Activated naive CD4-positive, alpha-beta T cell treated with anti-CD3 and anti-CD28 coated beads, Interleukin-2, amount 50 U/mL, for 24 hours (primary cell): ENCODE measurements around the gene ULBP3.
"Not testable (repeated sequence)": the region's sequence is repeated elsewhere in the genome, so short reads cannot be mapped to it uniquely, and the experiment has no call there.

ENCODE experiments used
- H3K27ac Mint-ChIP-seq: one replicate; pipeline ENCODE4 v1.8.0; 2021; ENCODE audit warnings: mild to moderate bottlenecking, mixed read lengths
- H3K27me3 Mint-ChIP-seq: one replicate; pipeline ENCODE4 v1.8.0; 2021; ENCODE audit warnings: mixed read lengths
- H3K36me3 Mint-ChIP-seq: one replicate; pipeline ENCODE4 v1.8.0; 2021; ENCODE audit warnings: mixed read lengths
- H3K4me1 Mint-ChIP-seq: one replicate; pipeline ENCODE4 v1.8.0; 2021; ENCODE audit warnings: mixed read lengths
- H3K4me3 Mint-ChIP-seq: one replicate; pipeline ENCODE4 v1.8.0; 2021; ENCODE audit warnings: mild to moderate bottlenecking, mixed read lengths
- H3K9me3 Mint-ChIP-seq: one replicate; pipeline ENCODE4 v1.8.0; 2021; ENCODE audit warnings: mixed read lengths

The ULBP3 gene

DNA sequence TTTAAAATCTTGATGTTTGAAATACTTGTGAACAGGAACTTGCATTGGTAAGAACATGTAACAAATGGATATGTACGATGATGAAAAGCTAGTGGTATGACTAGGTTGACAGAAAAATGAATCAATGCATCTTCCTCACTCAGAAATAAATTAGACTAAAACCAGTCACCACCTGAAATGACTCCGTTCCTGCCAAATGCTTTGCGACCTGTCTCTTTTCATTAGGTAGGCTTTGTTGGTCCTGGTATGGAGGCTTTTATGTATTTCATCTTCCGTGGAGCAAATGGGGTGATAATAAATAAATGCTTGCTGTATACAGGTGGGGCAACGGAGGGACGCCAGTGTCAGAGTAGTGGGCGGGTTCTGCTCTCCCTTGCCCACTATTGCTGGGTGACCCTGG, 17.1 kb upstream of the ULBP3 start:
- H3K27ac Mint-ChIP-seq, result no peak overlapping the region
- no peaks in the 10 kb centered on the region for H3K36me3 Mint-ChIP-seq
- no peak overlapping the region for H3K4me3 Mint-ChIP-seq
- no peaks in the 10 kb centered on the region for H3K4me1 Mint-ChIP-seq
- no peaks in the 10 kb centered on the region for H3K9me3 Mint-ChIP-seq
- peaks cover 6% of the 10 kb centered on the region for H3K27me3 Mint-ChIP-seq

DNA sequence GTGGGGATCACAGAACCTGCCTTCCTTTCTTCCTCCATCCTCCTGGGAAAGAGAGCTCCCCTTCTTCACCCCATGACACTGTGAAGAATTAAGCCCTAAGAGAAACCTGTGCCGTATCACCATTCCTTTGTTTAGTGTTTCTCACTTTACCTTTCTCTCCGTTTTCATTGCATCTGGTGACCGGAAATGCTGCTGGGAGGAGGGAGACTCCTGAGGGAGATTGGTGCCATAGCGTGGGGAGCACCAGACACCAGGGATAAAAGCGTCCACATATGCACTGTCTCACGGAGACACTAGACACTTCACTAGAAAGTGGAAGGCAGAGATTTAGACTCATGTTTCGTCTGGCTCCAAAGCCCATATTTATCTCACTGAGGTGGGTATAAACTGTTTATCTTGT, 15.5 kb upstream of the ULBP3 start:
- Mint-ChIP-seq H3K9me3 (no peaks in the 10 kb centered on the region), H3K4me3 (no peak overlapping the region), H3K4me1 (peaks cover 12% of the 10 kb centered on the region), H3K36me3 (no peaks in the 10 kb centered on the region), H3K27ac (no peak overlapping the region), H3K27me3 (peaks cover 6% of the 10 kb centered on the region)

DNA sequence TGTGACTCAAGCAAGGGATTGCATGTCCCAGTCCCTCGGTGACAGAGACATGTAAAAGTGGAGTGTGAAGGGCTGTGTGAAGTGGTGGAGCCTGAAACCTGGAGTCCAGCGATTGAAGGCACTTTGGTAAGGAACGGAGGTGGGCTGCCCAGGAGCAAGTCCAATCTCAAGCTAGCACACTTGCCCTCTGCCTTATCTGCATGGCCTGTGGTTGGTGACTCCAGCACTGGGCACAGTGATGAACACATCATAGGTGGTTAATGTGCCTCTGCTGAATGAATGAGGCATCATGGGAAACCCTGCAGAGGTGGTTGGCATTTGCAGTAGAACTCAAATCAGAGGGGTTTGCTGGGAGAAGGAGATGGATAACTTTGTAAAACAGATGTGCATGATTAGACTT, 14.9 kb upstream of the ULBP3 start:
- H3K27me3 Mint-ChIP-seq, result peaks cover 6% of the 10 kb centered on the region
- H3K4me3 Mint-ChIP-seq, result no peak overlapping the region
- H3K27ac Mint-ChIP-seq, result no peak overlapping the region
- no peaks in the 10 kb centered on the region for H3K9me3 Mint-ChIP-seq
- peaks cover 14% of the 10 kb centered on the region for H3K4me1 Mint-ChIP-seq
- no peaks in the 10 kb centered on the region for H3K36me3 Mint-ChIP-seq

DNA sequence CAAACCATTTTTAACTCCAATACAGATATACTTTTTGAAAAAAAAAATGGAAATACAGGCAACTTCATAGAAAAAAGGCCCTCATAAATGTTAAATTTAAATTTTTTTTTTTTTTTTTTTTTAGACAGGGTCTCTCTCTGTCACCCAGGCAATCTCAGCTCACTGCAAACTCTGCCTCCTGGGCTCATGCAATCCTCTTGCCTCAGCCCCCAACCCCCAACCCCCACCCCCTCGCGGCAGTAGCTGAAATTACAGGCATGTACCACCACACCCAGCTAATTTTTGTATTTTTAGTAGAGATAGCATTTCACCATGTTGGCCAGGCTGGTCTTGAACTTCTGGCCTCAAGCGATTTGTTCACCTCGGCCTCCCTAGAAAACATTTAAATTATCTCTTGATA, 12.8 kb upstream of the ULBP3 start:
- Mint-ChIP-seq H3K27me3 (peaks cover 6% of the 10 kb centered on the region), H3K4me3 (no peak overlapping the region), H3K4me1 (peaks cover 17% of the 10 kb centered on the region), H3K36me3 (no peaks in the 10 kb centered on the region), H3K27ac (no peak overlapping the region), H3K9me3 (no peaks in the 10 kb centered on the region)

DNA sequence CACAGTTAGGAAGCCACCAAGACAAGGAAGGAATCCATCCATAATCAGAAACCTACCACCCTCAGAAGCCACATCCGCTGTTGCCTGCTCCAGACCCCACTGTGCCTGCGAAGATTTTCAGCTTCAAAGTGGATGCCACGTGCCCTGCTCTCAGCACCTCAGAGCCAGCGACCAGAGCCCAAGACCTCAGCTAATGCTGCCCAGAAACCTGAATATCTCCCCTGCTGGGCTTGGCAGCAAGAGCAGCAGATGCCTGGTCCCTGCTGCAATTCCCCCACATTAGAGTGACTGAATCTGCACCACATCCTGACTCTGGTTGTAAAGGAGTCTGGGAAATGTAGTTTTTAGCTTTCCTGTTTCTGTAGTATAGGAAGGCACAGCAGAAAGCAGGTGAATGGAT, 10.7 kb upstream of the ULBP3 start:
- H3K4me1 Mint-ChIP-seq, result peaks cover 22% of the 10 kb centered on the region
- H3K9me3 Mint-ChIP-seq, result no peaks in the 10 kb centered on the region
- H3K4me3 Mint-ChIP-seq, result peak overlapping the region; percentile 59
- no peak overlapping the region for H3K27ac Mint-ChIP-seq
- no peaks in the 10 kb centered on the region for H3K36me3 Mint-ChIP-seq
- peaks cover 5% of the 10 kb centered on the region for H3K27me3 Mint-ChIP-seq

DNA sequence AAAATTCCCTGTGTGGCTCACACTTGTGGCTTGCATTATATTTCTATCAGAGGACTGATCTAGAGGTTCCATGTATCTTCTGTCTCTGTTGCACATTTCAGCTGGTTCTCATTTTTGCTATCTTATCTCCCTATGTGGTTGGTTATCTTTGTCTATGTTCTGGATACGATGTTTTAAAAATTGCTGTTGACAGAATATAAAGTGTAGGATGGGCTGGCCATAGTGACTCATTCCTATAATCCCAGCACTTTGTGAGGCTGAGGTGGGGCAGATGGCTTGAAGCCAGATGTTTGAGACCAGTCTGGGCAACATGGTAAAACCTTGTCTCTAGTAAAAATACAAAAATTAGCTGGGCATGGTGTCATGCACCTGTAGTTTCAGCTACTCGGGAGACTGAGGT, 9.9 kb upstream of the ULBP3 start:
- peaks cover 22% of the 10 kb centered on the region for H3K4me1 Mint-ChIP-seq
- H3K27ac Mint-ChIP-seq, result no peak overlapping the region
- no peaks in the 10 kb centered on the region for H3K36me3 Mint-ChIP-seq
- H3K9me3 Mint-ChIP-seq, result no peaks in the 10 kb centered on the region
- no peak overlapping the region for H3K4me3 Mint-ChIP-seq
- peaks cover 4% of the 10 kb centered on the region for H3K27me3 Mint-ChIP-seq

DNA sequence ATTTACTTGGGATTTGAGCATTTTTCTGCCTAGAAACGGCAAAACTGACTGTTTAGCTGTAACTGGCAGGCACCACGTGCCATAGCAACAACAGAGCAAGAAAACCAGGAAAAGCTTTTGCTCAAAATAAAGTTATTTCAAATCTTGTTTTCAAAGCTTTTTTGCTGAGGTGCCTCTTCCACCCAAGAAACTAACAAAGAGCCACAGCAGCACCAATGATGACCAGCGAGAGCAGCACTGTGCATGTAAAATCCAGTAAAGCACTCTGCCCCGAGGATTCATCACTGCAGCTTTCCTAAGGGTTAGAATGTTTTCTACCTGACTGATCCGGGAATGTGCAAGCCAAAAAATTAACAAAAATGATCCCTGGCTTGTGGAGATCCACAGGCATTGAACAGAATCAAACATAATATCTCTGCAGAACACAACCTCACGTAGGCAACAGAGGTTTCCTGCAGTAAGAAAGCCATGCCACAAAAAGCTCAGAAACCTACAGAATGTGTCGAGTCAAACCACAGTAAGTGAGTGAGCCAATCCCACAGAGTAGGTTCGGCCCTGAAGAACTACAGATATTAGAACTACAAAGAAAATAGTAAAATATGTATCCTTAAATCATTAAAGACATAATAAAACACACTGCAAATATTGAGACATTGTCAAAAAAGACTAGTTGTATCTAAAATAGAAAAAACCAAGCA, 7.4 kb upstream of the ULBP3 start:
- peaks cover 22% of the 10 kb centered on the region for H3K4me1 Mint-ChIP-seq
- peaks cover 3% of the 10 kb centered on the region for H3K27me3 Mint-ChIP-seq
- no peak overlapping the region for H3K27ac Mint-ChIP-seq
- no peaks in the 10 kb centered on the region for H3K36me3 Mint-ChIP-seq
- no peak overlapping the region for H3K4me3 Mint-ChIP-seq
- H3K9me3 Mint-ChIP-seq, result no peaks in the 10 kb centered on the region

DNA sequence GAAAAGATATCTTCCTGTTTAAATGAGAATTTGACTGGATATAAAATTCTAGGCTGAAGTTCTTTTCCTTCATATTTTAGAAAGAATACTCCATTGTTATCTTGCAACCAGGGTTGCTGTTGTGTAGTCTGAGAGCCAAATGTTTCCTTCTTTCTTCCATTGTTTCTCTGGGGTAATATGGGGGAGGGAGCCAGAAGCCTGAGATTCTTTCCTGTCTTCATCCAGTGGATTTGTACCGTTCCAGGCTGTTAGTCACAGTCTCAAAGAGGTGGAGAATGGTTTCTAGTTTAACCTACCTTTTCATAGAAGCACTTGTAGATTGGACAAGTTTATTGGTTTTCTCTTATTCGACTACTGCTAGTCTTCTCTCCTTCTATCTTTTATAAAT, 6.1 kb upstream of the ULBP3 start:
- Mint-ChIP-seq H3K27me3 (peaks cover 3% of the 10 kb centered on the region), H3K27ac (no peak overlapping the region), H3K36me3 (no peaks in the 10 kb centered on the region), H3K4me3 (no peak overlapping the region), H3K9me3 (no peaks in the 10 kb centered on the region), H3K4me1 (peaks cover 20% of the 10 kb centered on the region)

DNA sequence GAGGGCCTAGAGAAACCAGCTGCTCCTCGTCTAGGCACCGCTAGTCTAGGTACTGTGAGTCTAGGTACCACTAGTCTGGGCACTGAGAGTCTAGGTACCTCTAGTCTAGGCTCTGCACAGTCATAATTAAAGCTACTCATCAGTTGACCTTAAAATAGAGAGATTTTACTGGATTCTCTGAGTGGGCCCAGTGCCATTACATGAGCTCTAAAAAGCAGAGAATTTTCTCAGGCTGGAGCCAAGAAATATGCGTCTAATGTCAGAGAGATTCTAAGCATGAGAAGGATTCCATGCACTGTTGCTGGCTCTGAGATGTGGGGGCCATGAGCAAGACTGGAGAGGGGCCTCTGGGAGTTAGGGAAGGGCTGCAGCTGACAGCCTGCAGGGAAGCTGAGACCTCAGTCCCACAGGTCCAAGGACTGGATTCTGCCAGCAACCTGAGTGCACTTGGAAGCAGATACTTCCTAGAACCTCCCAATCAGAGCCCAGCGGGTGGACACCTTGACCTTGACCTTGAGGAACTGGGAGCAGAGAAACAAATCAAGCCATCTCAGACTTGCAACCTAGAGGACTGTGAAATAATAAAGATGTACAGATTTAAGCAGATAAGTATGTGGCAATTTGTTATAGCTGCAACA, 5.6 kb upstream of the ULBP3 start:
- H3K27ac Mint-ChIP-seq, H3K9me3 Mint-ChIP-seq, H3K27me3 Mint-ChIP-seq, H3K4me3 Mint-ChIP-seq, H3K36me3 Mint-ChIP-seq: not testable (repeated sequence)
- H3K4me1 Mint-ChIP-seq, result peaks cover 18% of the 10 kb centered on the region

DNA sequence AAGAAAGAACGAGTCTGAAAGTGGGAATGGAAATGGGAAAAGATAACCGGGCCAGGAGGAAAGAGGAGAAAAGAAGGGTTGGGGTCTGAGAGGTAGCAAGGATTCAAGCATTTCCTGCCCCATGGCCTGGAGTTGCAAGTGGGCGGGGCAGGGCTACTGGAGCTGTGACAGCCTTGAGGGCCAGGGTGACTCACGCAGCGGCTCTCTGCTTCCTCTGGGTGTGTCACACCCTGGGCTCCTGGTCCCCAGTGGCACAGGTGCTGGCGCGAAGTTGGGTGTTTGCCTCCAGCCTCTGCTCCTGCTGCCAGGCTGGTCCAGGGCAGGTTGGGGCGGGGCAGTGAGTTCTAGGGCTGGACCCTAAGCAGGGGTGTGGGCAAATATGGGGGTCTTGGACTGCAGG, 3.3 kb upstream of the ULBP3 start:
- peaks cover 22% of the 10 kb centered on the region for H3K4me1 Mint-ChIP-seq
- H3K27ac Mint-ChIP-seq, result no peak overlapping the region
- no peaks in the 10 kb centered on the region for H3K36me3 Mint-ChIP-seq
- H3K4me3 Mint-ChIP-seq, result no peak overlapping the region
- H3K9me3 Mint-ChIP-seq, result no peaks in the 10 kb centered on the region
- peaks cover 3% of the 10 kb centered on the region for H3K27me3 Mint-ChIP-seq

DNA sequence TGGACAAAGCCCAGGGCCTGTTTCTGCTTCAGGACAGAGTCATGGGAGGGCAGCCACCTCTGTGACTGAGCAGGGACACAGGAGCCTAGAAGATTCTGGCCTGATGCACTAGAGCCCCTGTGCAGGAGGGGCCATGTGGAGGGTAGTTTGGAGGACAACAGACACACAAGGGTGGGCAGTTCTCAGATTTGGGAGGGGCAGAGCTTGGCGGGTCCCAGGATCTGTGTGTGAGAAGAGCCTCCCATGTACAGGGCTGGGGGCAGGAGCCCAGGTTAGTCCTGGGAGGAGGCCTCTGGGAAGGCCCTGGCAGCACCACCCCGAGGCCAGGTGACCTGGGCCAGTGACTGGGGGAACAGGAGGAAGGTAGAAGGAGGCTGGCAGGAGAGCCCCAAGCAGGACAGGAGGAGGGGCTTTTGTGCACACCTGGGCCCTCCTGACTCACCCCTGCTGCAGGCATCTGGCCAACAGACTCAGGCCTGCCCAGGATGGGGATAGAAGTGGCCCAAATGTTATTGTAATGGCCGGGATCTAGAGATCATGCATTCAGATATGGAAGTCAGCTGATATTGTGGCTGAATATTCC, 1.4 kb upstream of the ULBP3 start:
- Mint-ChIP-seq H3K27me3 (peaks cover 4% of the 10 kb centered on the region), H3K27ac (no peak overlapping the region), H3K4me3 (peak overlapping the region; percentile 47), H3K4me1 (peaks cover 15% of the 10 kb centered on the region), H3K36me3 (no peaks in the 10 kb centered on the region), H3K9me3 (no peaks in the 10 kb centered on the region)

DNA sequence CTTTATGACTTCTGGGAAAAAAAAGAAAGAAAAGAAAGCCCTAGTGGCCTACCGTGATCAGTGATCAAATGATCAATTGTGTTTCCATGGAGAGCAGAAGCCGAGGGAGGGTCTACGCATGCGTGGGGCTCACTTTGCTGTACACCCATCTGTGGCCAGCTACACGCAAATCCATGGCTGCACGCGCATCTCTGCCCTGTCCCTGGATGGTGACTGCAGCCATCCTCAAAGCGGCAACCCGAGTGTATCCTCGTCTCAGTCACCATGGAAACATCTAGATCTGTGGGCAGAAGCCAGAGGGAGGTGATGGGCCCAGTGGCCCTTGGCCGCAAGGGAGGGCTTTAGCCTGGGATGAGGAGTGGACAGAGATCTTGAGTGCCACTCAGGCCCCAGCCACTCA, 785 bp upstream of the ULBP3 start:
- H3K4me3 Mint-ChIP-seq, result peak overlapping the region; percentile 91

DNA sequence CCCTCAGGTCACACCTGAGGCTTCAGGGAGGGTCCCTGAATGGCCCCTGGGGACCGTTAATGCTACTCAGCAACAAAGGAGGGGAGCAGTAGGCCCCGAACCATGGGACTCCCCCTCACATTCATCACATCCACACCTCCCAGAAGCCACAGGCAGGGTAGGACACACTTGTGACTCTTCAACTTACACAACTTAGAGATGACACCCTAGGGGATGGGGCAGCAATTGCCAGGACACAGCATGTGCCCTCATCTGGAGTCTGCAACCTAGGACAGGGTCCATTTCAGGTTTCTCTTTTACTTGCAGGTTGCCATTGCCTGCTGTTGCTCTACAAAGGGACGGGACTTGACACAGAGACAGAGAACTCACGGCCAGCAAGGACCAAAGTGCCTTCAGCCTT, 770 bp downstream of the ULBP3 start:
- Mint-ChIP-seq H3K27ac (no peak overlapping the region), H3K27me3 (peaks cover 1% of the 10 kb centered on the region), H3K4me1 (peaks cover 15% of the 10 kb centered on the region), H3K4me3 (peak overlapping the region; percentile 91), H3K36me3 (peaks cover 5% of the 10 kb centered on the region), H3K9me3 (no peaks in the 10 kb centered on the region)

More for the DNA sequence above, 785 bp upstream of the ULBP3 start:
- Mint-ChIP-seq H3K27me3 (peaks cover 4% of the 10 kb centered on the region), H3K4me1 (peaks cover 15% of the 10 kb centered on the region), H3K27ac (no peak overlapping the region), H3K9me3 (no peaks in the 10 kb centered on the region), H3K36me3 (no peaks in the 10 kb centered on the region)

DNA sequence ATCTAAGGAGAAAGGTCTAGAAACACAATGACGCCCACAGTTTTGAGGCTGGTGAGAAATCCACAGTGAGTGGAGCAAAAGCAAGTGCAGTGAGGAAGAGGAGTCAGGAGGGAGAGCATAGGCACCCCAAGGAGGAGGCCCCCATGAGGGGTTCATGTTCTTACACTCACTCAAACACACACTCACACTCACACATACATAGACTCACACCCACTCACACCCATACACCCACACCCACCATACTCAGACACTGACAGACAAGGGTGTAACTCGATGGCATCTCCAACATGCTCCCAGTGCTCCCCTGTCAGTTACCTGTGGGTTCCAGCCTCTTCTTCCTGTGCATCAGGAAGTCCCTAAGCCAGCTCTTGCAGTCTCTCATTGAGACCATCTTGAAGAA, 3.8 kb downstream of the ULBP3 start:
- Mint-ChIP-seq H3K27me3 (peaks cover 1% of the 10 kb centered on the region), H3K27ac (no peak overlapping the region)

DNA sequence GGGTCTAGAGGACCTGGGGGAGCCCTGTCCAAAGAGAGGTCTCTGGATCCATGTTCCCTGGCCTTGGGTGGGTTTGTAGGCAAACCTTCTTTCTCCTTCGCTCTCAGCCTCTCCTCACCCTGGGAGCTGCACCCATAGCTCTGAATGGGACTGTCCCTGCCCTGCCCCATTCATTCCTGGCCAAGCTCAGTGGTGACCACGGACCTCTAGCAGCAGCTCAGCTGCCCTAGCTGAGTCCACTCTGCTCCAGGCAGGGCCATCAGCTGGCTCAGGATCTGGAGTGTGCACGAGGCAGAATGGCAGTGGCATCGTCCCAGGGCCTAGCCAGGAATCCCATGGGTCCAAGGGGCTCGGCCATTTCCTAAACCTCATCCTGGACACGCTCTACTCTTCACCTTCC, 5.3 kb downstream of the ULBP3 start:
- Mint-ChIP-seq H3K9me3 (no peaks in the 10 kb centered on the region), H3K27ac (no peak overlapping the region), H3K36me3 (peaks cover 5% of the 10 kb centered on the region), H3K4me1 (peaks cover 11% of the 10 kb centered on the region), H3K4me3 (no peak overlapping the region), H3K27me3 (peaks cover 8% of the 10 kb centered on the region)

More for the DNA sequence above, 3.8 kb downstream of the ULBP3 start:
- H3K36me3 Mint-ChIP-seq, result peaks cover 5% of the 10 kb centered on the region
- no peaks in the 10 kb centered on the region for H3K9me3 Mint-ChIP-seq
- H3K4me3 Mint-ChIP-seq, result no peak overlapping the region
- H3K4me1 Mint-ChIP-seq, result peaks cover 13% of the 10 kb centered on the region

DNA sequence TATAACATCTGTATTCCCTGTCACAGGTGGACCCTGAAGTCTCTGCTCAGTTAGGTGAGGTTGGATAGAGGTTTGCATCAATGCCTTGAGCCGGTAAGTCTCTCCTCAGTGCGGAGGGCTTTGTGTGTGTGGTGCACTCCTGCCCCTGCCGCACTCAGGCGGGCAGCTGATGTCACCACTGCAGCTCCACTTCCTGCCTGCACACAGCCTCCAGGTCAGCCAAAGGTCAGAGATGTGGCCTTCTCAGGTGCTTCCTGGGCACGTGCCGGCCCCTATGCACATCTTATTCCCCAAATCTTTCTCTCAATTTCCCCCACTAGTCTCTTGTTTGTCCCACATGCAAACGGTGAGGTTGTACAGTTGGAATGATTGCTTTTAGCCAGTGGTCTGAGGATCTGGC, 8.9 kb downstream of the ULBP3 start:
- H3K4me3 Mint-ChIP-seq, result not testable (repeated sequence)

More for the DNA sequence above, 8.9 kb downstream of the ULBP3 start:
- H3K27me3 Mint-ChIP-seq, result peaks cover 18% of the 10 kb centered on the region
- H3K27ac Mint-ChIP-seq, H3K9me3 Mint-ChIP-seq, H3K4me1 Mint-ChIP-seq, H3K36me3 Mint-ChIP-seq: not testable (repeated sequence)
